Suprapubic skin (tissue), 4 donors: ENCODE data around the gene KCNT1.

Experiments
- CTCF ChIP-seq, 2 donors: fragments of 200-600 bp in 1 of 2; fragments of 450-650 bp in 1 of 2; sonication (generic) in 1 of 2; IDR thresholded peaks; one replicate each; pipeline ENCODE4 v1.5.1; 2016 to 2019; ENCODE audit warnings: antibody characterized with exemption in 2 of 2, mild to moderate bottlenecking in 1 of 2, moderate library complexity in 1 of 2
- POLR2A ChIP-seq, 2 donors: fragments of 450-650 bp; IDR thresholded peaks; one replicate each; pipeline ENCODE4 v1.6.1; 2017; ENCODE audit warnings: antibody characterized with exemption in 2 of 2, mild to moderate bottlenecking in 2 of 2, moderate library complexity in 2 of 2
- POLR2AphosphoS5 ChIP-seq, 3 donors: sonication (generic); formaldehyde crosslinking; IDR thresholded peaks; one replicate each; pipeline ENCODE4 v1.6.1; 2017; ENCODE audit warnings: antibody characterized with exemption in 3 of 3

- TF ChIP-seq POLR2AphosphoS5 (IDR thresholded peaks at IDR 0.05) (no peak), POLR2A (IDR thresholded peaks at IDR 0.05) (no peak), CTCF (IDR thresholded peaks at IDR 0.05) (no peak)
Measured at GRCh38 chr9:135772056-135772646, 70.2 kb downstream of the KCNT1 start.
